Esophagus muscularis mucosa (tissue), 4 donors: ENCODE results near the gene HOXA9.

ENCODE experiments used
- EP300 ChIP-seq: sonication (generic); formaldehyde crosslinking; IDR thresholded peaks from one replicate; pipeline ENCODE4 v1.6.1; 2017; ENCODE audit warnings: antibody characterized with exemption
- POLR2A ChIP-seq: fragments of 450-650 bp; IDR thresholded peaks from one replicate; pipeline ENCODE4 v1.6.1; 2017; ENCODE audit warnings: antibody characterized with exemption, moderate library complexity, mild to moderate bottlenecking, low read depth
- POLR2AphosphoS5 ChIP-seq, 2 donors: sonication (generic); formaldehyde crosslinking; IDR thresholded peaks; one replicate each; pipeline ENCODE4 v1.6.1; 2017; ENCODE audit warnings: antibody characterized with exemption in 2 of 2
- TF ChIP-seq, protein P1 (sequence below), 3 experiments: fragments of 200-600 bp in 2 of 3; fragments of 450-650 bp in 1 of 3; sonication (generic) in 2 of 3; IDR thresholded peaks; one replicate each; pipeline ENCODE4 v1.5.1; 2017 to 2019; ENCODE audit warnings: antibody characterized with exemption in 3 of 3, mild to moderate bottlenecking in 2 of 3, moderate library complexity in 1 of 3

DNA sequence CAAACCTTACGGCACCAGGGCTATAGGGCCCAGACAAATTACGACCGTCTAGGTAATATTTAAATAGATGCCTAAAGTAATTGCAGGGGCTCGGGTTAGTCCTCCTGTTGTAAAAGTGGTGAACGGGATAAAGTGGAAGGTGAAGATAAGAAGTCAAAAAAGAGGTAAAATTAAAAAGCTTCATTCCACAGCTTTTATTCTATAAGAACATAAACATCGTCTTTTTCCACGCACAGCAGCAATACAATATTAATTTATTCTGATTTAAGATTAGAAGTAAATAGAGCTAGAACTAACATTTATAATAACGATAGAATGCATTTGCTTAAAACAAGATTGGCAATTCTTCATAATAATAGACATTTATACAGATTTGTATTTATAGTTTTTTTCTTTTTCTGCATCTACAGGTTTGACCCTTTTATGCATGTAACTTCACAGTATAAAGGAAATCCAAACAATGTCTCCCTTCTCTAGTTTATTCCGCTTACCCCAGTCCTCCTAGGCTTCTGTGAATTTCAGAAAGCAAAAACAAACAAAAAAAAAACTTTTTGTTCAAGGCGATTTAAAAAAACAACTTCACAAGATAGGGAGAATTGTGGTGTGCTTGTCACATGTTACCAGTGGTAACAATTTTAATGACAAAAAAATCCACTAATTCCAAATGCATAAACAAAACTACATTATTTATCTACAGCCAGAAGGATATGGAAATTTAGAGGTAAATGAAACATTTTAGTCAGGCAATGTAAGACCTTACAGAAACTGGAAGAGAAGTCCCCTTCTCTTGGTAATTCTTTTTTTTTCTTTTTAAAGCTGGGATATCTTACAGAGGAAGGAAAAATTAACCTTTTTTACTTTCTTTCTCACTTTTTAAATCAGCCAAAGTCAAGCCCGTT lies 5.3 kb upstream of the HOXA9 start:
- TF ChIP-seq, protein P1, sequence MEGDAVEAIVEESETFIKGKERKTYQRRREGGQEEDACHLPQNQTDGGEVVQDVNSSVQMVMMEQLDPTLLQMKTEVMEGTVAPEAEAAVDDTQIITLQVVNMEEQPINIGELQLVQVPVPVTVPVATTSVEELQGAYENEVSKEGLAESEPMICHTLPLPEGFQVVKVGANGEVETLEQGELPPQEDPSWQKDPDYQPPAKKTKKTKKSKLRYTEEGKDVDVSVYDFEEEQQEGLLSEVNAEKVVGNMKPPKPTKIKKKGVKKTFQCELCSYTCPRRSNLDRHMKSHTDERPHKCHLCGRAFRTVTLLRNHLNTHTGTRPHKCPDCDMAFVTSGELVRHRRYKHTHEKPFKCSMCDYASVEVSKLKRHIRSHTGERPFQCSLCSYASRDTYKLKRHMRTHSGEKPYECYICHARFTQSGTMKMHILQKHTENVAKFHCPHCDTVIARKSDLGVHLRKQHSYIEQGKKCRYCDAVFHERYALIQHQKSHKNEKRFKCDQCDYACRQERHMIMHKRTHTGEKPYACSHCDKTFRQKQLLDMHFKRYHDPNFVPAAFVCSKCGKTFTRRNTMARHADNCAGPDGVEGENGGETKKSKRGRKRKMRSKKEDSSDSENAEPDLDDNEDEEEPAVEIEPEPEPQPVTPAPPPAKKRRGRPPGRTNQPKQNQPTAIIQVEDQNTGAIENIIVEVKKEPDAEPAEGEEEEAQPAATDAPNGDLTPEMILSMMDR (IDR thresholded peaks at IDR 0.05): no peak
- TF ChIP-seq POLR2AphosphoS5 (IDR thresholded peaks at IDR 0.05) (no peak), POLR2A (no peak), EP300 (no peak)
